Bronchial epithelial cell (primary cell): ENCODE measurements around the gene ZNF581. TPM values are rescaled to one million over a fixed set of nuclear protein-coding genes. Genes with fewer than 3 reads are reported as not detected.

Source experiments
- DNase-seq: peaks from one replicate; pipeline ENCODE4 v3.0.0-alpha.2; 2010; ENCODE audit warnings: low read depth
- FAIRE-seq: peaks from 2 replicates; lab custom pipeline; 2011; peaks lifted over from hg19 to GRCh38; lab: Jason Lieb, UNC
- H3K27me3 ChIP-seq: 2 replicates; pipeline ENCODE4 v1.5.1; 2011; ENCODE audit warnings: low read length; ENCODE audit not compliant: control insufficient read depth, insufficient read depth
- H3K36me3 ChIP-seq: 2 replicates; pipeline ENCODE4 v1.5.1; 2011; ENCODE audit warnings: low read length; ENCODE audit not compliant: control insufficient read depth, insufficient read depth
- H3K4me3 ChIP-seq: 2 replicates; pipeline ENCODE4 v1.5.1; 2011; ENCODE audit warnings: mild to moderate bottlenecking, low read depth, low read length, control low read depth
- total RNA-seq: library from RNA; depleted of rRNA; stranded (reverse); fragments of >200 nt; gene quantifications from 2 replicates; pipeline ENCODE4 v1.2.1, GENCODE V29; 2014
- TF ChIP-seq, protein P1 (sequence below): IDR thresholded peaks from 2 replicates; pipeline ENCODE4 v1.5.1; 2011; ENCODE audit warnings: mild to moderate bottlenecking, moderate library complexity, low read length, control low read depth, inconsistent platforms; ENCODE audit not compliant: insufficient read depth, severe bottlenecking

Gene ZNF581
- total RNA-seq, 1 donor from 2014 or later, result 19.2 TPM

DNA sequence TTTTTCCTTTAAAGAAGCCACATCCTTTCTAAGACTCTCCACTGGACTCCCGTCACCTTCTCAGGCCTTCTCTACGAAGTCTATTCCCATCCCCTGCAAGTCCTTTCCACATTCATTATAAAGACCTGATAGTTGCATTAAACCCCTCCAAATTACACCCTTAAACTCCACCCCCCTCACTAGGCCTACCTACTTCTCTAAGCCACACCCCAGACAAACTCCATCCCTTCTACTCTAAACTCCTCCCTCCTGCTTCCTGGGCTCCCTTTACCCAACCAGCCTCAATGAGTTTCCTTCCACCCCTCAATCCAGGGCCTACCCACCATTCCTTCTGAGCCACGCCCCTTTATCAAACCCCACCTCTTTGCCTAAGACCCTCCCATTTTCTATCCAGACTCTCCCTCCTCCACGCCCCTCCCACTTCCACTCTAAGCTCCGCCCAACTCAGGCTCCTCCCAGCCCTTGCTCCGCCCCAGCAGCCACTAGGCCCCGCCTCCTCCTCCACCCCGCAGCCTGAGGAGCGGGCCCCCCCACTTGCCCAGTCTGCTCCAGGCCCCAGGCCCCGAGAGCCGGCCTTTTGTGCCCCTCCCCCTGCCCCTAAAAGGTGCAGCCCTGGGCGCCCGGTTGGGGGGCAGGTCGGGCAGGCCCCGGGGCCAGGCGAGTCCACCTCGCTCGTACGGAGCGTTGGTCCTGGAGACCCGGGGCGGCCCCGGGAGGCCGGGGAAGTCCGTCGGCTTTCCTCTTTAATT, 44.6 kb upstream of the ZNF581 start:
- peaks cover 8% of the 10 kb centered on the region for H3K36me3 ChIP-seq
- no peak for FAIRE-seq
- no peaks in the 10 kb centered on the region for H3K27me3 ChIP-seq
- DNase-seq, result peak; percentile 88
- TF ChIP-seq, protein P1, sequence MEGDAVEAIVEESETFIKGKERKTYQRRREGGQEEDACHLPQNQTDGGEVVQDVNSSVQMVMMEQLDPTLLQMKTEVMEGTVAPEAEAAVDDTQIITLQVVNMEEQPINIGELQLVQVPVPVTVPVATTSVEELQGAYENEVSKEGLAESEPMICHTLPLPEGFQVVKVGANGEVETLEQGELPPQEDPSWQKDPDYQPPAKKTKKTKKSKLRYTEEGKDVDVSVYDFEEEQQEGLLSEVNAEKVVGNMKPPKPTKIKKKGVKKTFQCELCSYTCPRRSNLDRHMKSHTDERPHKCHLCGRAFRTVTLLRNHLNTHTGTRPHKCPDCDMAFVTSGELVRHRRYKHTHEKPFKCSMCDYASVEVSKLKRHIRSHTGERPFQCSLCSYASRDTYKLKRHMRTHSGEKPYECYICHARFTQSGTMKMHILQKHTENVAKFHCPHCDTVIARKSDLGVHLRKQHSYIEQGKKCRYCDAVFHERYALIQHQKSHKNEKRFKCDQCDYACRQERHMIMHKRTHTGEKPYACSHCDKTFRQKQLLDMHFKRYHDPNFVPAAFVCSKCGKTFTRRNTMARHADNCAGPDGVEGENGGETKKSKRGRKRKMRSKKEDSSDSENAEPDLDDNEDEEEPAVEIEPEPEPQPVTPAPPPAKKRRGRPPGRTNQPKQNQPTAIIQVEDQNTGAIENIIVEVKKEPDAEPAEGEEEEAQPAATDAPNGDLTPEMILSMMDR, result no peak
- H3K4me3 ChIP-seq, result peak overlapping the region; percentile 85

DNA sequence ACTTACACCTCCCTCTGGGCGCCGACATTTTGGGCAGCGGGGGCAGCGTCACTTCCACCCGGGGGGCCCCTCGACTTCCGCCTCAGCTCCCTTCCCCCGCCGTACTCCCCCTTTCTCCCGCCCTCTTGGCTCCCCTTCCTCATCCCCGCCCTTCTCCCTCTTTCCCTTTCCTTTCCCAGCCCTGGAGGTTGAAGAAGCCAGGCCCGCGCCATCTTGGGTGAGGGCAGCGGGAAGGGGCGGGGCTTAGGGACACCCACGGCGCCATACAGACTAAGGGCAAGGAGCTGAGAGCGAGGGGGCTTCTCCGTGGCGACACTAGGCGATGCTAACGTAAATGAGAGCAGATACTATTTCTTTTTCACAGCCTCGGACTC, 44.0 kb upstream of the ZNF581 start, which contains the start of gene FIZ1:
Gene FIZ1 (minus strand): TSS at position 50 of the 374 bp plus-strand sequence. CDS start 1,652 bp downstream, outside the sequence.
- TF ChIP-seq, protein P1, result no peak
- Histone ChIP-seq H3K36me3 (peaks cover 8% of the 10 kb centered on the region), H3K27me3 (no peaks in the 10 kb centered on the region), H3K4me3 (peak within 1 kb of the TSS; percentile 85)
- DNase-seq (peak; percentile 92), FAIRE-seq (no peak)

DNA sequence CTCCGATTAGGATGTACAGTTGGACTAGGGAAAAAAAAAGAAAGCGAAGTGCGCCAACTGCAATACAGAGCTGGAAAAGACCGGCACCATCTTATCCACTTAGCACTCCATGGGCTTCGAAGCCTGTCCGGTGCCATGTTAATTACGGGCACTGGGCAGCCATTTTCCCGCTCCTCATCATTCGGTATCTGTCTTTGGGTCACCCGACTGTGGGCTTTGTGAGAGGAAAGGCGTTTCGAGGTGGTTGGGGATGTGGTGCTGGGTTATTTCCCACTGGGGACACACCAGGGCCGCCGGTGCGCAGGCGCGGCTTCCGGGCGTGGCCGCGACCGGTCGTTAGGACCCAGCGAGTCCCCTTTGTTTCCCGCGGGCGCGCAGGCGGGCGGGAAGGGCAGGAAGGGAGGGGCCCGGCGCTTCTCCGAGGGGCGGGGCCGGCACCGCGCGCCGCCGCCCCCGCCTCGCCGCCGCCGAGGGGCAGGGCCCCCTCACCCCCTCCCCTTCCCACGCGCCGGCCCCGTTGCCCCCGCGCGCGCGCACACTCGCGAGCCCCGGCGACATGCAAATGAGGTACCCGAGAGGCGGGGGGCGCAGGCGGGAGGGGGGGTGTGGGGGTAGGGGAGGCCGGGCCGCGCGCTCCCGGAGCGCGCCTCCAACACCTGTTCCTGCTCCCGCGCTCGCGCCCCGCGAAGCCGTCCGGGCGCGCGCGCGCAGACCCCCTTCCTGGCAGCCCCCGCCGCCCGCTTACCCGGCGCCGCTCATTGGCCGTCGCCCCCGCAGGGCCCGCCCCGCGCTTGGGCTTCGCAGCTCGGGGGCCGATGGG, 43.4 kb upstream of the ZNF581 start, which contains the start of gene ZNF524:
Gene ZNF524 (plus strand): TSS at position 447 of the 820 bp plus-strand sequence. CDS start 1,825 bp downstream, outside the sequence.
- Histone ChIP-seq H3K27me3 (no peaks in the 10 kb centered on the region), H3K36me3 (peaks cover 8% of the 10 kb centered on the region), H3K4me3 (peak within 1 kb of the TSS; percentile 85)
- TF ChIP-seq, protein P1, result no peak
- DNase-seq, result peak; percentile 80
- no peak for FAIRE-seq

DNA sequence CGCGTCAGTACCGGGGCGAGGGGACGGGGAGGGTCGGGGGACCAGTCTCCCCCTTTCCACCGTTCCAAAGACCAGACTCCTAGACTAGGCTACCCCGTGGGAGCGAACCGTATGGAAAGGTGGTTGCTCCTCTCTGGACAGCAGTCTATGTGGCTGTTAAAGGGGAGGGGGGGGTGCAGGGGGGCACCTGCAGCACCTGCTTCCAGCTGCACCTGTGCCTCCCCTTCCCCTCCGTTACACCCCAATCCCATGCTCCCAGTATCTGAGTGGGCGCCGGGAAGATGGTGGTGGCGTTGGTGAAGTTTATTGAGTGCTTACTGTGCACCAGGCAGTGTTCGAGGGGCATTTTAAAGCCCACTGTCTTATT, 42.8 kb upstream of the ZNF581 start:
- TF ChIP-seq, protein P1, result no peak
- Histone ChIP-seq H3K36me3 (peaks cover 8% of the 10 kb centered on the region), H3K27me3 (no peaks in the 10 kb centered on the region), H3K4me3 (peak overlapping the region; percentile 85)
- DNase-seq, result no peak
- no peak for FAIRE-seq

DNA sequence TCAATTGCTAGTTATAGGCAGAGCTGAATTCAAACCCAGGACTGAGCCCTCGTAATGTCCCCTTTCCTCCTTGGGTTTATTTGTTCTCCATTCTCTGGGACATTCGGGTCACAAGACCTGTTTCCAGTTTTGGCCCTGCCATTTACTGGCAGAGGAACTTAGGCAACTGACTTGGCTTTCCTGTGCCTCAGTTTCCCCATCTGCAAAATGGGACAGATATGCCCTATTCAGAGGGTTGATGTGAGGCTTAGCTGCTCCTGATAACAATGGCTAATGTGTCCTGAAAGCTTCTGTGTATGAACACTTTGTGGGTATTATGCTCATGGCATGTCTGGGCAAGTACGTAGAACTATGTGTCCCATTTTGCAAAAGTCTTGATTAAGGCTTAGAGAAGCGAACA, 42.4 kb upstream of the ZNF581 start:
- Histone ChIP-seq H3K4me3 (peak overlapping the region; percentile 85), H3K36me3 (peaks cover 8% of the 10 kb centered on the region), H3K27me3 (no peaks in the 10 kb centered on the region)
- peak; percentile 86 for DNase-seq
- no peak for FAIRE-seq
- TF ChIP-seq, protein P1, result no peak
